Panc1 (cell line): ENCODE data around the gene MACROD2. TPM values are rescaled to one million over a fixed set of nuclear protein-coding genes. Genes with fewer than 3 reads are reported as not detected.

Source experiments
- ATAC-seq: fragments of 200-7000 bp; cut with Tn5 transposase; 2 replicates; pipeline ENCODE4 v1.9.1; 2020; ENCODE audit warnings: mild to moderate bottlenecking, moderate library complexity
- BruUV-seq: library from RNA; stranded (reverse); fragments of 400-500 nt; replicated peaks from 2 replicates; lab custom pipeline; 2021; lab: Mats Ljungman, UMichigan
- CTCF ChIA-PET: fragments of 300-600 bp; sonication (Branson Sonifier 250); formaldehyde crosslinking; loops from one replicate; lab custom pipeline; 2022; ENCODE audit warnings: antibody characterized with exemption; lab: Charles Lee
- POLR2A ChIA-PET: fragments of 300-600 bp; sonication (Branson Sonifier 250); formaldehyde crosslinking; loops from one replicate; lab custom pipeline; 2022; ENCODE audit warnings: antibody characterized with exemption; lab: Charles Lee
- DNase-seq: peaks from one replicate; pipeline ENCODE4 v3.0.0-alpha.2; 2010; ENCODE audit warnings: low read depth, low spot score
- H3K27ac ChIP-seq: 2 replicates; pipeline ENCODE4 v1.5.1; 2011; ENCODE audit warnings: mild to moderate bottlenecking, low read length, inconsistent platforms
- H3K27me3 ChIP-seq: fragments of 200-500 bp; sonication (Bioruptor generic); 2 replicates; pipeline ENCODE4 v1.6.0; 2014; ENCODE audit warnings: low read length, inconsistent platforms; ENCODE audit not compliant: control insufficient read depth, insufficient read depth
- H3K36me3 ChIP-seq: fragments of 200-500 bp; sonication (Bioruptor generic); 2 replicates; pipeline ENCODE4 v1.5.1; 2014; ENCODE audit warnings: inconsistent platforms, mild to moderate bottlenecking, low read length, moderate library complexity; ENCODE audit not compliant: control insufficient read depth, insufficient read depth
- H3K4me1 ChIP-seq: 2 replicates; pipeline ENCODE4 v1.5.1; 2011; ENCODE audit warnings: inconsistent platforms, mild to moderate bottlenecking, low read length, moderate library complexity; ENCODE audit not compliant: control insufficient read depth, insufficient read depth
- H3K4me3 ChIP-seq, 2 experiments: 2 replicates each; pipeline ENCODE4 v1.5.1; 2011 to 2012; ENCODE audit warnings: low read depth in 2 of 2, low read length in 2 of 2, mild to moderate bottlenecking in 2 of 2, inconsistent platforms in 1 of 2, moderate library complexity in 1 of 2
- H3K9me3 ChIP-seq: fragments of 200-500 bp; sonication (Bioruptor generic); 2 replicates; pipeline ENCODE4 v1.5.1; 2014; ENCODE audit warnings: low read depth, mild to moderate bottlenecking, inconsistent platforms, low read length, moderate library complexity; ENCODE audit not compliant: control insufficient read depth, insufficient read depth
- CTCF ChIP-seq: fragments of 450-650 bp; IDR thresholded peaks from 2 replicates; pipeline ENCODE4 v1.5.1; 2017; ENCODE audit warnings: mild to moderate bottlenecking
- POLR2AphosphoS5 ChIP-seq: IDR thresholded peaks from 2 replicates; pipeline ENCODE4 v1.6.1; 2012; ENCODE audit warnings: mild to moderate bottlenecking, low read depth, low read length, moderate library complexity
- REST ChIP-seq, 2 experiments: IDR thresholded peaks; 2 replicates each; pipeline ENCODE4 v1.6.1; 2011 to 2012; ENCODE audit warnings: low read depth in 2 of 2, control low read depth in 1 of 2, low read length in 1 of 2, mild to moderate bottlenecking in 1 of 2, moderate library complexity in 1 of 2; ENCODE audit not compliant: insufficient read depth in 1 of 2
- SIN3A ChIP-seq: IDR thresholded peaks from 2 replicates; pipeline ENCODE4 v1.6.1; 2012; ENCODE audit warnings: low read depth, mild to moderate bottlenecking, low read length, moderate library complexity, borderline replicate concordance; ENCODE audit not compliant: insufficient read depth
- TCF7L2 ChIP-seq: IDR thresholded peaks from 2 replicates; pipeline ENCODE4 v1.6.1; 2011; ENCODE audit warnings: mild to moderate bottlenecking, low read depth, low read length, inconsistent platforms
- in situ Hi-C: cut with HindIII; loops from 2 replicates; pipeline ENCODE4 v1.10.0; 2016; ENCODE audit warnings: low sequenced_read_pairs, low pct_unique_long_range_greater_than_20kb
- intact Hi-C: fragments of 100-400 bp; cut with micrococcal nuclease; formaldehyde crosslinking; loops from one replicate; pipeline ENCODE4 v1.10.0; 2022; ENCODE audit not compliant: unreplicated experiment
- total RNA-seq: library from RNA; stranded (reverse); gene quantifications from one replicate; pipeline ENCODE4 v1.2.1, GENCODE V29; 2021; ENCODE audit not compliant: unreplicated experiment

The MACROD2 gene
- total RNA-seq, 1 experiment from 2014 or later, result 1.2 TPM

GRCh38 chr20:15565786-15566185, 1570.5 kb downstream of the MACROD2 start:
- BruUV-seq, result no TSS peak
- H3K4me1 ChIP-seq, result no peaks in the 10 kb centered on the region
- no peak for DNase-seq
- no peak overlapping the region for H3K27ac ChIP-seq
- intact Hi-C loops, result no loop called here
- H3K9me3 ChIP-seq, result no peaks in the 10 kb centered on the region
- in situ Hi-C loops, result no loop called here
- ChIA-PET POLR2A (no interaction called here), CTCF (no interaction called here)
- TF ChIP-seq CTCF (no peak), REST (IDR thresholded peaks at IDR 0.05; ENCODE audit: insufficient read depth in 1 of 2, low read depth in 2 of 2, low read length in 1 of 2) (no peak), POLR2AphosphoS5 (no peak), TCF7L2 (no peak), SIN3A (no peak)
- H3K36me3 ChIP-seq, result no peaks in the 10 kb centered on the region
- no peak overlapping the region for H3K4me3 ChIP-seq
- no peak for ATAC-seq
- H3K27me3 ChIP-seq, result no peaks in the 10 kb centered on the region

DNA sequence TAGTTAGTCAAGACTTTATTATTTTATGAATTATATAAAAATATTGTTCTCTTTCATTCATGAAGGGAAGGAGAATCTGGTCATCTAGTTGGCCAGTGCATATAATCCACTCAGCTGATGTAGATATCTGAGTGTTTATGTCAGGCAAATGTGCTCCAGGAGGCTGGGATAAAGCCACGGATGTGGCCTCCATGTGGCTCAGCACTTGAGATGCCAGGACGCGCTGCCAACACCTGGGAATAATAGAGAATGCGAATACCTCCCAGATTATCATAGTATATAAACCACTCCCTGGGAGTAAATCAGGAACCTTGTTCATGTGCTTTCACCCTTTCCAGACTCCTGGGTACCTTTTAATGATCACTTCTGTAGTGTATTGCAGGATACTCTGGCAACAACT, 1571.9 kb downstream of the MACROD2 start:
- Histone ChIP-seq H3K4me1 (no peaks in the 10 kb centered on the region), H3K27ac (no peak overlapping the region), H3K27me3 (no peaks in the 10 kb centered on the region), H3K36me3 (no peaks in the 10 kb centered on the region), H3K4me3 (no peak overlapping the region), H3K9me3 (no peaks in the 10 kb centered on the region)
- CTCF ChIA-PET, result no interaction called here
- intact Hi-C loops (no loop called here), in situ Hi-C loops (no loop called here)
- no peak for ATAC-seq
- DNase-seq, result no peak
- no peak for TF ChIP-seq CTCF
- no peak for TF ChIP-seq POLR2AphosphoS5
- TF ChIP-seq REST (IDR thresholded peaks at IDR 0.05; ENCODE audit: insufficient read depth in 1 of 2, low read depth in 2 of 2, low read length in 1 of 2), result no peak
- TF ChIP-seq SIN3A, result no peak
- TF ChIP-seq TCF7L2, result no peak
- POLR2A ChIA-PET, result no interaction called here
- BruUV-seq, result no TSS peak
